ENCODE results near the gene IP6K3. TPM values are rescaled to one million over a fixed set of nuclear protein-coding genes. Genes with fewer than 3 reads are reported as not detected.

Gene IP6K3
- total and polyA plus RNA-seq, 2 donors (not counting 1 experiment from before 2014, with no cell fraction given) = not detected

GRCh38 chr6:33731035-33731434 lies 15.7 kb downstream of the IP6K3 start:
- peaks cover 10% of the 10 kb centered on the region for H3K27me3 Mint-ChIP-seq
- no peak overlapping the region for H3K27ac Mint-ChIP-seq
- Histone ChIP-seq H3K36me3 (replicated peaks in 1 of 2; ENCODE audit: control extremely low read depth in 1 of 2, control insufficient read depth in 1 of 2, extremely low read depth in 1 of 2, insufficient read depth in 2 of 2, low read length in 1 of 2) (no peaks in the 10 kb centered on the region), H3K4me2 (replicated peaks; ENCODE audit: low read depth, low read length, poor library complexity, severe bottlenecking) (no peak overlapping the region), H3K9ac (ENCODE audit: low read length) (no peak overlapping the region), H2AFZ (ENCODE audit: insufficient read depth, low read depth, low read length, poor library complexity, severe bottlenecking) (no peak overlapping the region), H3K27ac (ENCODE audit: low read length in 2 of 2) (no peak overlapping the region), H3K27me3 (replicated peaks in 1 of 4; ENCODE audit: control extremely low read depth in 1 of 4, control insufficient read depth in 3 of 4, insufficient read depth in 4 of 4, low read length in 3 of 4) (no peaks in the 10 kb centered on the region), H4K20me1 (ENCODE audit: control insufficient read depth, insufficient read depth, low read length, poor library complexity, severe bottlenecking) (no peaks in the 10 kb centered on the region), H3K79me2 (ENCODE audit: control insufficient read depth, insufficient read depth, low read length) (no peaks in the 10 kb centered on the region), H3K9me3 (ENCODE audit: control extremely low read depth in 1 of 3, control insufficient read depth in 2 of 3, insufficient read depth in 1 of 3, low read length in 2 of 3) (no peaks in the 10 kb centered on the region), H3K4me1 (ENCODE audit: control insufficient read depth in 2 of 2, insufficient read depth in 2 of 2, low read length in 2 of 2) (peaks cover 0 to 8% of the 10 kb centered on the region in 2 donors), H3K4me3 (ENCODE audit: control extremely low read depth in 1 of 5, extremely low read depth in 1 of 5, insufficient read depth in 1 of 5, low read depth in 2 of 5, low read length in 4 of 5) (no peak overlapping the region)
- no peak for TF ChIP-seq CTCF (IDR thresholded peaks at IDR 0.05)
- no peak for TF ChIP-seq EZH2 (IDR thresholded peaks at IDR 0.05; ENCODE audit: borderline replicate concordance, insufficient read depth, low read depth, low read length, poor library complexity, severe bottlenecking)
- ChIA-PET POLR2A (no interaction called here), CTCF (no interaction called here)
- H3K9me3 Mint-ChIP-seq (ENCODE audit: insufficient read depth) = no peaks in the 10 kb centered on the region
- intact Hi-C loops (cut with micrococcal nuclease) = no loop called here
- H3K4me1 Mint-ChIP-seq = peaks cover 13% of the 10 kb centered on the region
- ATAC-seq (ENCODE audit: low read depth) (no peak), DNase-seq (no peak)
- 82% methylated on average over 6 of the region's 7 CpGs for WGBS (ENCODE audit: insufficient coverage)
- no peak overlapping the region for H3K4me3 Mint-ChIP-seq

GRCh38 chr6:33730611-33731010 lies 16.1 kb downstream of the IP6K3 start:
- Histone ChIP-seq H3K4me3 (ENCODE audit: control extremely low read depth in 1 of 5, extremely low read depth in 1 of 5, insufficient read depth in 1 of 5, low read depth in 2 of 5, low read length in 4 of 5) (no peak overlapping the region), H3K4me2 (replicated peaks; ENCODE audit: low read depth, low read length, poor library complexity, severe bottlenecking) (no peak overlapping the region), H3K27ac (ENCODE audit: low read length in 2 of 2) (no peak overlapping the region), H3K4me1 (ENCODE audit: control insufficient read depth in 2 of 2, insufficient read depth in 2 of 2, low read length in 2 of 2) (peaks cover 0 to 8% of the 10 kb centered on the region in 2 donors), H4K20me1 (ENCODE audit: control insufficient read depth, insufficient read depth, low read length, poor library complexity, severe bottlenecking) (no peaks in the 10 kb centered on the region), H3K79me2 (ENCODE audit: control insufficient read depth, insufficient read depth, low read length) (no peaks in the 10 kb centered on the region), H3K27me3 (replicated peaks in 1 of 4; ENCODE audit: control extremely low read depth in 1 of 4, control insufficient read depth in 3 of 4, insufficient read depth in 4 of 4, low read length in 3 of 4) (no peaks in the 10 kb centered on the region), H3K36me3 (replicated peaks in 1 of 2; ENCODE audit: control extremely low read depth in 1 of 2, control insufficient read depth in 1 of 2, extremely low read depth in 1 of 2, insufficient read depth in 2 of 2, low read length in 1 of 2) (no peaks in the 10 kb centered on the region), H3K9me3 (ENCODE audit: control extremely low read depth in 1 of 3, control insufficient read depth in 2 of 3, insufficient read depth in 1 of 3, low read length in 2 of 3) (no peaks in the 10 kb centered on the region), H2AFZ (ENCODE audit: insufficient read depth, low read depth, low read length, poor library complexity, severe bottlenecking) (no peak overlapping the region), H3K9ac (ENCODE audit: low read length) (no peak overlapping the region)
- CTCF ChIA-PET = no interaction called here
- H3K27ac Mint-ChIP-seq = no peak overlapping the region
- peaks cover 13% of the 10 kb centered on the region for H3K4me1 Mint-ChIP-seq
- intact Hi-C loops (cut with micrococcal nuclease) = no loop called here
- DNase-seq = no peak
- ATAC-seq (ENCODE audit: low read depth) = no peak
- POLR2A ChIA-PET = no interaction called here
- no peaks in the 10 kb centered on the region for H3K9me3 Mint-ChIP-seq (ENCODE audit: insufficient read depth)
- WGBS (ENCODE audit: insufficient coverage) = 89% methylated on average over 8 of the region's 10 CpGs
- TF ChIP-seq EZH2 (IDR thresholded peaks at IDR 0.05; ENCODE audit: borderline replicate concordance, insufficient read depth, low read depth, low read length, poor library complexity, severe bottlenecking) = no peak
- TF ChIP-seq CTCF (IDR thresholded peaks at IDR 0.05) = no peak
- H3K4me3 Mint-ChIP-seq = no peak overlapping the region
- peaks cover 12% of the 10 kb centered on the region for H3K27me3 Mint-ChIP-seq
